Gastrocnemius medialis (tissue), 4 donors: ENCODE measurements around the gene TMEM266.

Experiments used
- CTCF ChIP-seq, 5 experiments: fragments of 450-650 bp in 3 of 5; fragments of 200-600 bp in 2 of 5; sonication (generic) in 2 of 5; IDR thresholded peaks in 4 of 5; conservative IDR thresholded peaks in 1 of 5; 1 replicate in 4 of 5; 2 replicates in 1 of 5; pipeline ENCODE4 v1.5.1; 2016 to 2019; ENCODE audit warnings: antibody characterized with exemption in 5 of 5, mild to moderate bottlenecking in 3 of 5, moderate library complexity in 3 of 5
- POLR2A ChIP-seq, 2 donors: fragments of 450-650 bp; IDR thresholded peaks; one replicate each; pipeline ENCODE4 v1.6.1; 2017; ENCODE audit warnings: antibody characterized with exemption in 2 of 2, mild to moderate bottlenecking in 2 of 2, moderate library complexity in 2 of 2

GRCh38 chr15:76203346-76204108, 143.7 kb downstream of the TMEM266 start:
- TF ChIP-seq CTCF (IDR thresholded peaks at IDR 0.05 in 4 of 5, conservative IDR thresholded peaks at IDR 0.05 in 1 of 5): no peak
- TF ChIP-seq POLR2A (IDR thresholded peaks at IDR 0.05): no peak
